ENCODE data around the gene HK3.

GRCh38 chr5:176935017-176935416 lies 35.9 kb upstream of the HK3 start:
- no peak for TF ChIP-seq FOXK2 (IDR thresholded peaks at IDR 0.05)
- no peak for TF ChIP-seq ZNF384 (IDR thresholded peaks at IDR 0.05)
- TF ChIP-seq FOXA1 (IDR thresholded peaks at IDR 0.05), result no peak
- no peak for TF ChIP-seq TARDBP (IDR thresholded peaks at IDR 0.05)
- no peak for TF ChIP-seq SUZ12 (IDR thresholded peaks at IDR 0.05)
- no peak for TF ChIP-seq SP1 (IDR thresholded peaks at IDR 0.05)
- no peak for TF ChIP-seq FOXM1 (IDR thresholded peaks at IDR 0.05; ENCODE audit: borderline replicate concordance)
- TF ChIP-seq BHLHE40 (IDR thresholded peaks at IDR 0.05; ENCODE audit: borderline replicate concordance), result no peak
- no peak for TF ChIP-seq L3MBTL2 (conservative IDR thresholded peaks at IDR 0.05)
- no peak for TF ChIP-seq NFRKB (IDR thresholded peaks at IDR 0.05)
- TF ChIP-seq ELF4 (IDR thresholded peaks at IDR 0.05), result no peak

Measured in HEK293T (cell line).